ENCODE data around the gene ALKBH1.
"Not testable (repeated sequence)": the region's sequence is repeated elsewhere in the genome, so short reads cannot be mapped to it uniquely, and the experiment has no call there.

ALKBH1 gene

GRCh38 chr14:77710364-77710763 lies 2.5 kb upstream of the ALKBH1 start:
- H3K4me3 ChIP-seq (ENCODE audit: low read length) = peak overlapping the region; percentile 11
- no peaks in the 10 kb centered on the region for H3K27me3 ChIP-seq (ENCODE audit: insufficient read depth, low read length)
- peaks cover 49% of the 10 kb centered on the region for H3K36me3 ChIP-seq (ENCODE audit: insufficient read depth, low read length)
- H2AFZ ChIP-seq (ENCODE audit: low read depth, low read length) = no peak overlapping the region
- H3K9me3 ChIP-seq (ENCODE audit: low read length) = no peaks in the 10 kb centered on the region
- H3K4me1 ChIP-seq (ENCODE audit: insufficient read depth, low read length) = peaks cover 27% of the 10 kb centered on the region

GRCh38 chr14:77709412-77709811 lies 1.6 kb upstream of the ALKBH1 start:
- no peak overlapping the region for H2AFZ ChIP-seq (ENCODE audit: low read depth, low read length)
- peaks cover 27% of the 10 kb centered on the region for H3K4me1 ChIP-seq (ENCODE audit: insufficient read depth, low read length)
- peak overlapping the region; percentile 67 for H3K4me3 ChIP-seq (ENCODE audit: low read length)
- no peaks in the 10 kb centered on the region for H3K27me3 ChIP-seq (ENCODE audit: insufficient read depth, low read length)
- H3K36me3 ChIP-seq (ENCODE audit: insufficient read depth, low read length) = peaks cover 44% of the 10 kb centered on the region
- H3K9me3 ChIP-seq (ENCODE audit: low read length) = no peaks in the 10 kb centered on the region

GRCh38 chr14:77708749-77709148 lies 926 bp upstream of the ALKBH1 start:
- Histone ChIP-seq H3K4me3 (ENCODE audit: low read length) (peak overlapping the region; percentile 67), H3K27me3 (ENCODE audit: insufficient read depth, low read length) (no peaks in the 10 kb centered on the region), H3K9me3 (ENCODE audit: low read length) (no peaks in the 10 kb centered on the region), H3K36me3 (ENCODE audit: insufficient read depth, low read length) (peaks cover 44% of the 10 kb centered on the region), H3K4me1 (ENCODE audit: insufficient read depth, low read length) (peaks cover 27% of the 10 kb centered on the region), H2AFZ (ENCODE audit: low read depth, low read length) (no peak overlapping the region)

GRCh38 chr14:77707355-77707723 lies 484 bp downstream of the ALKBH1 start:
- Histone ChIP-seq H3K4me1 (ENCODE audit: insufficient read depth, low read length) (peaks cover 27% of the 10 kb centered on the region), H3K4me3 (ENCODE audit: low read length) (peak overlapping the region; percentile 67), H3K36me3 (ENCODE audit: insufficient read depth, low read length) (peaks cover 44% of the 10 kb centered on the region), H3K9me3 (ENCODE audit: low read length) (no peaks in the 10 kb centered on the region), H2AFZ (ENCODE audit: low read depth, low read length) (peak overlapping the region; percentile 30), H3K27me3 (ENCODE audit: insufficient read depth, low read length) (no peaks in the 10 kb centered on the region)

GRCh38 chr14:77691259-77691658 lies 16.6 kb downstream of the ALKBH1 start:
- no peak overlapping the region for H3K4me3 ChIP-seq (ENCODE audit: low read length)
- H3K4me1 ChIP-seq (ENCODE audit: insufficient read depth, low read length) = no peaks in the 10 kb centered on the region
- no peaks in the 10 kb centered on the region for H3K9me3 ChIP-seq (ENCODE audit: low read length)
- no peaks in the 10 kb centered on the region for H3K27me3 ChIP-seq (ENCODE audit: insufficient read depth, low read length)
- H3K36me3 ChIP-seq (ENCODE audit: insufficient read depth, low read length) = peaks cover 49% of the 10 kb centered on the region
- no peak overlapping the region for H2AFZ ChIP-seq (ENCODE audit: low read depth, low read length)

GRCh38 chr14:77682158-77682553 lies 25.7 kb downstream of the ALKBH1 start:
- Histone ChIP-seq H3K4me3 (ENCODE audit: low read length) (no peak overlapping the region), H3K36me3 (ENCODE audit: insufficient read depth, low read length) (peaks cover 31% of the 10 kb centered on the region), H3K27me3 (ENCODE audit: insufficient read depth, low read length) (no peaks in the 10 kb centered on the region), H3K4me1 (ENCODE audit: insufficient read depth, low read length) (no peaks in the 10 kb centered on the region), H2AFZ (ENCODE audit: low read depth, low read length) (no peak overlapping the region), H3K9me3 (ENCODE audit: low read length) (no peaks in the 10 kb centered on the region)

- peaks cover 30% of the 10 kb centered on the region for H3K36me3 ChIP-seq (ENCODE audit: insufficient read depth, low read length)
- no peaks in the 10 kb centered on the region for H3K27me3 ChIP-seq (ENCODE audit: insufficient read depth, low read length)
- no peak overlapping the region for H3K4me3 ChIP-seq (ENCODE audit: low read length)
- no peaks in the 10 kb centered on the region for H3K9me3 ChIP-seq (ENCODE audit: low read length)
- no peaks in the 10 kb centered on the region for H3K4me1 ChIP-seq (ENCODE audit: insufficient read depth, low read length)
- H2AFZ ChIP-seq (ENCODE audit: low read depth, low read length) = no peak overlapping the region
Observed at GRCh38 chr14:77681196-77682157, 26.3 kb downstream of the ALKBH1 start.

GRCh38 chr14:77674931-77675330 lies 32.9 kb downstream of the ALKBH1 start:
- H3K36me3 ChIP-seq (ENCODE audit: insufficient read depth, low read length) = peaks cover 49% of the 10 kb centered on the region

GRCh38 chr14:77673193-77673592 lies 34.6 kb downstream of the ALKBH1 start:
- no peak overlapping the region for H2AFZ ChIP-seq (ENCODE audit: low read depth, low read length)
- peaks cover 3% of the 10 kb centered on the region for H3K9me3 ChIP-seq (ENCODE audit: low read length)
- no peak overlapping the region for H3K4me3 ChIP-seq (ENCODE audit: low read length)
- peaks cover 16% of the 10 kb centered on the region for H3K4me1 ChIP-seq (ENCODE audit: insufficient read depth, low read length)
- H3K36me3 ChIP-seq (ENCODE audit: insufficient read depth, low read length) = peaks cover 41% of the 10 kb centered on the region
- no peaks in the 10 kb centered on the region for H3K27me3 ChIP-seq (ENCODE audit: insufficient read depth, low read length)

More at GRCh38 chr14:77674931-77675330, 32.9 kb downstream of the ALKBH1 start:
- no peaks in the 10 kb centered on the region for H3K27me3 ChIP-seq (ENCODE audit: insufficient read depth, low read length)
- H3K4me1 ChIP-seq (ENCODE audit: insufficient read depth, low read length) = peaks cover 16% of the 10 kb centered on the region
- no peak overlapping the region for H3K4me3 ChIP-seq (ENCODE audit: low read length)
- peaks cover 3% of the 10 kb centered on the region for H3K9me3 ChIP-seq (ENCODE audit: low read length)
- H2AFZ ChIP-seq (ENCODE audit: low read depth, low read length) = no peak overlapping the region

- Histone ChIP-seq H3K36me3 (ENCODE audit: insufficient read depth, low read length) (peaks cover 2% of the 10 kb centered on the region), H2AFZ (ENCODE audit: low read depth, low read length) (no peak overlapping the region), H3K4me3 (ENCODE audit: low read length) (no peak overlapping the region), H3K9me3 (ENCODE audit: low read length) (no peaks in the 10 kb centered on the region), H3K4me1 (ENCODE audit: insufficient read depth, low read length) (peaks cover 2% of the 10 kb centered on the region), H3K27me3 (ENCODE audit: insufficient read depth, low read length) (no peaks in the 10 kb centered on the region)
Observed at GRCh38 chr14:77667331-77667730, 40.5 kb downstream of the ALKBH1 start.

- H3K4me1 ChIP-seq (ENCODE audit: insufficient read depth, low read length) = peaks cover 13% of the 10 kb centered on the region
- H3K9me3 ChIP-seq (ENCODE audit: low read length) = no peaks in the 10 kb centered on the region
- no peaks in the 10 kb centered on the region for H3K36me3 ChIP-seq (ENCODE audit: insufficient read depth, low read length)
- no peak overlapping the region for H3K4me3 ChIP-seq (ENCODE audit: low read length)
- no peaks in the 10 kb centered on the region for H3K27me3 ChIP-seq (ENCODE audit: insufficient read depth, low read length)
- H2AFZ ChIP-seq (ENCODE audit: low read depth, low read length) = no peak overlapping the region
Observed at GRCh38 chr14:77663293-77663692, 44.5 kb downstream of the ALKBH1 start.

GRCh38 chr14:77661562-77661961 lies 46.3 kb downstream of the ALKBH1 start:
- H3K9me3 ChIP-seq (ENCODE audit: low read length); H3K27me3 ChIP-seq (ENCODE audit: insufficient read depth, low read length); H3K4me3 ChIP-seq (ENCODE audit: low read length); H2AFZ ChIP-seq (ENCODE audit: low read depth, low read length); H3K36me3 ChIP-seq (ENCODE audit: insufficient read depth, low read length): not testable (repeated sequence)
- peaks cover 13% of the 10 kb centered on the region for H3K4me1 ChIP-seq (ENCODE audit: insufficient read depth, low read length)

GRCh38 chr14:77660754-77661153 lies 47.1 kb downstream of the ALKBH1 start:
- Histone ChIP-seq H2AFZ (ENCODE audit: low read depth, low read length) (no peak overlapping the region), H3K27me3 (ENCODE audit: insufficient read depth, low read length) (no peaks in the 10 kb centered on the region), H3K36me3 (ENCODE audit: insufficient read depth, low read length) (no peaks in the 10 kb centered on the region), H3K4me3 (ENCODE audit: low read length) (no peak overlapping the region), H3K4me1 (ENCODE audit: insufficient read depth, low read length) (peaks cover 13% of the 10 kb centered on the region), H3K9me3 (ENCODE audit: low read length) (no peaks in the 10 kb centered on the region)
